COLO668 (cell line): ENCODE data around the gene TMEM202.
A peak's percentile ranks its signal among the peaks of the same experiment; 100 is the strongest.
"Not testable (repeated sequence)": the region's sequence is repeated elsewhere in the genome, so short reads cannot be mapped to it uniquely, and the experiment has no call there.

Experiments
- DNase-seq: peaks from one replicate; lab custom pipeline; 2025; ENCODE audit not compliant: unreplicated experiment; lab: John Stamatoyannopoulos, UW

The TMEM202 gene, protein sequence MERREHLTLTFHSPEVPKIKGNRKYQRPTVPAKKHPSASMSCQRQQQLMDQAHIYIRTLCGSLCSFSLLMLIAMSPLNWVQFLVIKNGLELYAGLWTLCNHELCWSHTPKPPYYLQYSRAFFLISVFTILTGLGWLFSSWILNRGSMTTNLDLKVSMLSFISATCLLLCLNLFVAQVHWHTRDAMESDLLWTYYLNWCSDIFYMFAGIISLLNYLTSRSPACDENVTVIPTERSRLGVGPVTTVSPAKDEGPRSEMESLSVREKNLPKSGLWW

GRCh38 chr15:72397796-72398588, at the start of gene TMEM202:
TSS of gene TMEM202 (plus strand) at chr15:72398305. CDS start at chr15:72398327, 22 bp downstream.
- no peak for DNase-seq

DNA sequence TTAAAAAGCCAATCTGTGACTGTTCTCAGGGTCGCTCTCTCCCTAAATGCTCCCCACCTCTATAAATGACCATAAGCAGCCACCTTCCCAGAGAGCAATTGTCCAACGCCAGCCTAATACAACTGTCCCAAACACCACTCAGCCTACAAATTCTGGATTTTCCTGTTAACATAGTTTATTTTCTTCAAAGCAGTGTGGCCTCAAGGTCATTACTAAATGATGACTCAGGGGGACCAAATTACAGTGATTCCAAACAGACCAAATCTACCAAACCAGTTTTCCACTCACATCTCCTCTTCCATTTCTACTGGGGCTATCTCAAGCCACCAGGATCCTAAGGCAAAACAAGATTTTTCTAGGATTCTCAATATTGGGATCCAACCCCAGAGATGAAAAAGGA, 44.8 kb upstream of the TMEM202 start:
- no peak for DNase-seq

- DNase-seq: no peak
Measured at GRCh38 chr15:72354496-72354895, 43.6 kb upstream of the TMEM202 start.

DNA sequence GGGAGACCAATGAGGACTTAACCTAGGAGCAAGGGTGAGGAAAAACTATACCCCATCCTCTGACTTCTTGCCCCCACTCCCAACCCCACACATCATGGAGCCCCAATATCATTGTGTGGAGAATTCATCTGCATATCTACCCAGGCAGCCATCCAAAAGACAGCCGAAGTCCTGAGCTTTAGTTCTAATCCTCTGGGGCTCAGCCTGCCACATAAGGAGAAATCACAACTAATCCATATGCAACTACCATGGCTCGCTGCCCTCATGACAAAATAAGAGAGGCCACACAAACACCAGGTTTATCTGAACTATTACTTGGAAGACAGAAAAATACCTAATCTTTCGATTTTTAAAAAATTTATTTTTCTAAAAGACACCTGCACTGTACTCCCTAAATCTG, 40.0 kb upstream of the TMEM202 start:
- no peak for DNase-seq

DNA sequence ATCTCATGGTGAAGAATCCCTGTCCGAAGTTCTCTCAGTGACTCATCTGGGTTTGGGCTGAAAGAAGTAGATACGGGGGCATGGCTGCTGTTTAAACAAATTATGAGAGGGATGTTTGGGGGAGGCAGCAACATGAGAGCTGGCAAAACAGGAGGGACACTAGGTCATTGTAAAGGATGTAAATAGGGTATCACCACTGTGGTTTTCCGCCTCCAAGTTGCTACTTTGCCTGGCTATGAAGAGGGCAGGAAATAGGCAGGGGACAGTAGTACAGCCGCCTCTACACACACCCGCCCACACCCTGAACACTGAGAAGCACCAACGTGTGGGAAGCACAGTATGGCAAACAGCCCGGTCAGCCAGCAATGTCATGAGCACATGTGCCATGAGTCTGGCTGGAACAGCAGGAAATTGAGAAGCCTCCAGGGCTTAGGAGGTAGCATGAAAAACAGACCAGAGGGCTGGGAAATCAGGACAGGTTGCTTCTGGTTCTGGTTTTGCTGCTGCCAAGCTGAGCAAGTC, 39.4 kb upstream of the TMEM202 start:
- DNase-seq: no peak

GRCh38 chr15:72361176-72361575, 36.9 kb upstream of the TMEM202 start:
- no peak for DNase-seq

DNA sequence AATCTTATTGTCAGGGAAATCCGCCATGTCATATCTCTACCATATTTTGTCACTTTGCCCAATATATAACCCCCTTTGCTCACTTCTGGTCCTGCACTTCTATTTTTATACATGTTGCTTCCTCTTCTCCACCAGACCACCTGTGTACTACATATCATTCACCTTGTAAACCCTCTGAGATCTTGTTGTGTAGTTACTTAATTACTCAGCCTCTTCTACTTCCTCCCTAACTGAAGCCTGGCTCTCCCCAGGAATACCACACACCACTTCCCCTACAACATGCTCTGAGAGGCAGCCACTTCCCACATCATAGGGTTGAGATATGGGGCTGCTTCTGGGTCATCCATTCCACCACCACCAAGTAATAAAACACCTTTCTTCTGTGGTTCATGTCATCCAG, 32.3 kb upstream of the TMEM202 start:
- DNase-seq: no peak

- no peak for DNase-seq
Measured at GRCh38 chr15:72368325-72368724, 29.8 kb upstream of the TMEM202 start.

DNA sequence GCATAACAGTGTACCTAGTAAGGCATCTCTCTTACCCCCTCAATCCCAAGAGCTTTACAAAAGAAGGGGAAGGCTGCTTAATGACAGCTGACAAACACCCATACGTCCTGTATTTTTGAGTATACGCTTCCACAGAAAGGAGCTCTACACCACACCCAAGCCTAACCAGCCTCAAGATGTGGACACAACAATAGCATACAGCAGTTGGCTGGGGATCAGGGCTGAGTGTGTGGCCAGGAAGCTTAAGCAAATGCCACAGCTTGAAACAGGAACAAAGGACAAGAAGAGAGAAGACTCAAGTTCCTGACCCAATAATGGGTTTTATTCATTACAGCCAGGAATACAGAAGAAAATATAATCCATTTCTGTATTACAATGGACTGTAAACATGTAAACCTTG, 29.2 kb upstream of the TMEM202 start:
- no peak for DNase-seq

DNA sequence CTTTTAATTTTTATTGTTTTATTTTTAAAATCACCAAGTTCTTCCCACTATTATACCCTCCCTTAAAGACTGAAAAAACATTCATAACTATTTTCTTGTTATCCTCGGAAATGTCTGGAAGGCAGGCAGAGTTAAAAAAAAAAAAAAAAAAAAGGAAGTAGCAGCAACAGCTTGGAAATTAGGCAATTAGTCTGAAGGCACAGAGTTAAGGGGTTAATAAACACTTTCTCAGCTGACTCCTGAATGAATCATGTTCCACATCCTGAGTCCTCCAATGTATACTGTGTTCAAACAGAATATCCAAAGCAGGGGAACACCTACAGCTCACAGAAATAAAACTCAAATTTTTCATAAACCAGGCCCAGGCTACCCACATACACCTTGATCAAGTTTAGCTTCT, 28.1 kb upstream of the TMEM202 start:
- DNase-seq: no peak

GRCh38 chr15:72372361-72372760, 25.7 kb upstream of the TMEM202 start:
- DNase-seq: no peak

- peak; percentile 64 for DNase-seq
Measured at GRCh38 chr15:72375501-72375845, 22.6 kb upstream of the TMEM202 start.

DNA sequence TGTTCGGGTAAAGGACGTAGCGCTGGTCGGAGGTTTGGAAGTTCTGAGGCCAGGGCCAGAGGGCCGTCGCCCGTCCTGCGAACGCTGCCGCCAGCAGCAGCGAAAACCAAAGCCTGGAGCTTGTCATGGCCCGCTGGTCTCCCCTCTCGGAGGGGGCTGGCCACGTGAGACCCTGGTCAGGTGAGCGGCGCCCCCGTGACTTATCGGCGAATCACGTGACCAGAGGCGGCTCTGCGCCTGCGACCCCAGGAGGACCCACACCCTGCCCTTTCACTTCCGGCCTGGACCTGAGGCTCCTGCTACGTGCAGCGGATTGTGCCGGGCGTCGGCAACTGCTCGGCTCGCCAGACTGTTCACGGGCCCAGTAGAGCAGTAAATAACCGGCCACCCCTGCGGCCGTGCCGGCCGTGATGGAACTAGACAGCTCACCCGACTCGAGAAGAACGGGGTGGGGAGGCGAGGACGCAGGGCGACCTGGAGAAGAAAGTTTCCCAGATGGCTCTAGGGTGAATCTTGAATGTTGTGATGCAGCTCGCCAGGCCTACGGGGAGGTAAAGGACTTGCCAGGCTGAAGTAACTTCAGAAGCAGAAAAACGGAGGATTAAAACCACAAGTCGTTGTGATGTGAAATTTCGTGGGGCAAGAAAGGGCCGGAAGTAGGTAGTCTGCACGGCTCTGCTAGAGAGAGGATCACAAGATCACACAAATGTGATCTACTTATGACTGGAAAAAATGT, 22.1 kb upstream of the TMEM202 start, which contains the start of gene HEXA:
Gene HEXA (minus strand): TSS at position 169 of the 736 bp plus-strand sequence. CDS start 42 bp downstream, at position 127.
- DNase-seq: peak; percentile 94

DNA sequence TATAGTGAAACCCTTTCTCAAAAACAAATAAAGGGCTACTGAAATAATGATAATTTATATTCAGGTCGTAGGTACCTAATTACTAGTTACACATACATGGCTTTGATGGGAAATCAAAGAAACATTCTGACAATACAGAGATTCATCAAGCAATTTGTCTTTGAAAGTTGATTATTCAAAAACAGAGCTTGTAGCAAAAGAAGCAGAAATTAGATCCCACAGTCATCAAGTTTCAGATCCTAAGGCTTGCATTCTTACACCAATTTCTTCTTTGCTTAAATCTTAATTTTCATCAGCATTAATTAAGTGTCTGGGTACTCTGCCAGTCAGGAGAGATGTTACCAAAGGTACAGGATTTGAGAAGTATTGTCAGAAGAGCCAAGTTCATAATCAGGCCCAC, 20.8 kb upstream of the TMEM202 start:
- DNase-seq: no peak

GRCh38 chr15:72379106-72379505, 19.0 kb upstream of the TMEM202 start:
- DNase-seq: not testable (repeated sequence)

- no peak for DNase-seq
Measured at GRCh38 chr15:72379856-72380430, 18.2 kb upstream of the TMEM202 start.

- no peak for DNase-seq
Measured at GRCh38 chr15:72380743-72381142, 17.4 kb upstream of the TMEM202 start.

DNA sequence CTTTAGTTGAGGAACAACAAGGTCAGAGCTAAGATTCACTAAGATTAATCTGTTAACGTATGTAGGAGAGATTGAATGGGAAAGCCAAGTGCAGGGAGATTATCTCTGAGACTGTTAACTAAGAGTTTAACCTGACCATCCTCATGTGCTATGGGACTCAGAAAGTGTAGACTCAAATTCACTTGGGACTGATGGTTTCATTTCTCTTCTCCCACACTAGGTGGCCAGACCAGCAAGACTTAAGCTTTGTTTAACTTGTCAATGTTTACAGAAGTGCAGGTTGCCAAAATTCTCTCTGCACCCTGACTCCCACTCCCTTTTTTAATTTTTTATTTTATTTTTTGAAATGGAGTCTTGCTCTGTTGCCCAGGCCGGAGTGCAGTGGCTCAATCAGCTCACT, 16.0 kb upstream of the TMEM202 start:
- no peak for DNase-seq

- no peak for DNase-seq
Measured at GRCh38 chr15:72387741-72388140, 10.4 kb upstream of the TMEM202 start.

DNA sequence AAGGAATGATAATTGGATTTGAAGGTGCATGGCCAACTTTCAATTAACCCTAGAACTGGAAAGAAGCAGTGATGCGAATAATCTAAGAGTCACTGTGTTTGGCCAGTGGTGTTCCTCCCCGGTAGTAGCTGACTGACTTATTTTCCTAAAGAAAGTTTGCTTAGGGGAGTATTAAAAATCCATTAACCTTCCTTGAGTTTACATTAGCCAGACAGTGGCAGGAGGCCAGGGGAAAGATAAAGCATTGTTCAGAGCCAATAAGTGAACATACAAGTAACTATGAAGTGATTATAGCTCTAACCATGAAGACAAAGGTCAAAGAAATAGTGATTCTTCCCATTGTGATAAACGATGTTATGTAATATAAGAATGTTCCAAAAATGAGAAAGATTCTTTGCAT, 8.9 kb upstream of the TMEM202 start:
- no peak for DNase-seq

DNA sequence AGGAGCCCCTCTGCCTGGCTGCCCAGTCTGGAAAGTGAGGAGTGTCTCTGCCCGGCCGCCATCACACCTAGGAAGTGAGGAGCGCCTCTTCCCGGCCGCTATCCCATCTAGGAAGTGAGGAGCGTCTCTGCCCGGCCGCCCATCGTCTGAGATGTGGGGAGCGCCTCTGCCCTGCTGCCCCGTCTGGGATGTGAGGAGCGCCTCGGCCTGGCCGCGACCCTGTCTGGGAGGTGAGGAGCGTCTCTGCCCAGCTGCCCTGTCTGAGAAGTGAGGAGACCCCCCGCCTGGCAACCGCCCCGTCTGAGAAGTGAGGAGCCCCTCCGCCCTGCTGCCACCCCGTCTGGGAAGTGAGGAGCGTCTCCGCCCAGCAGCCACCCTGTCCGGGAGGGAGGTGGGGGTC, 1.8 kb upstream of the TMEM202 start:
- DNase-seq: not testable (repeated sequence)
